Measurements from ENCODE around the gene HLA-DQB2.
"Not testable (repeated sequence)": the region's sequence is repeated elsewhere in the genome, so short reads cannot be mapped to it uniquely, and the experiment has no call there.

HLA-DQB2 gene

DNA sequence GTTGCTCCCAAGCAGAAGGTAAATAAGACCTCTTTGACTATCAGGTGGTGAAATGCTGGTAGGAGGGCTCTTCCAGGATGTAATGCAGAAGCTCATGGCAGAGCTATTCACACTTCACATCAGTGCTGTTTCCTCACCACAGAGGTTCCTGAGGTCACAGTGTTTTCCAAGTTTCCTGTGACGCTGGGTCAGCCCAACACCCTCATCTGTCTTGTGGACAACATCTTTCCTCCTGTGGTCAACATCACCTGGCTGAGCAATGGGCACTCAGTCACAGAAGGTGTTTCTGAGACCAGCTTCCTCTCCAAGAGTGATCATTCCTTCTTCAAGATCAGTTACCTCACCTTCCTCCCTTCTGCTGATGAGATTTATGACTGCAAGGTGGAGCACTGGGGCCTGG, 17.7 kb downstream of the HLA-DQB2 start:
- not testable (repeated sequence) for DNase-seq (ENCODE audit: low read depth in 2 of 2)

DNA sequence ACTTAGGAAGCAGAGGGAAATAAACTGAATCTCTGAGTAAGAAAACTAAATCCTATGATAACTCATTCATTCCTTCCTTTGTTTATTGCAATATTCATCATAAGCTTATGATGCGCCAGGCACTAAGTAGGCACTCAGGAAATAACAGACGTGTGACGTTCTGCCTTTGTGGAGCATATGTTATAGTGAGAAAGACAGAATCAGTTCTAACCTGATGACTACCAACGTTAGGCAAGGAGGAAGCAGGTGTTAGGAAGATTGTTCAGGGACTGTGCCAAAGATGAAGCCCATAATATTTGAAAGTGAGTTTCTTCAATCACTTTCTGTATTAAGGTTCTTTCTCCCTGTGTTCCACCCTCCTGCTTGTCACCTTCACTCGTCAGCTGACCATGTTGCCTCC, 18.6 kb downstream of the HLA-DQB2 start:
- DNase-seq (ENCODE audit: low read depth in 2 of 2): no peak

DNA sequence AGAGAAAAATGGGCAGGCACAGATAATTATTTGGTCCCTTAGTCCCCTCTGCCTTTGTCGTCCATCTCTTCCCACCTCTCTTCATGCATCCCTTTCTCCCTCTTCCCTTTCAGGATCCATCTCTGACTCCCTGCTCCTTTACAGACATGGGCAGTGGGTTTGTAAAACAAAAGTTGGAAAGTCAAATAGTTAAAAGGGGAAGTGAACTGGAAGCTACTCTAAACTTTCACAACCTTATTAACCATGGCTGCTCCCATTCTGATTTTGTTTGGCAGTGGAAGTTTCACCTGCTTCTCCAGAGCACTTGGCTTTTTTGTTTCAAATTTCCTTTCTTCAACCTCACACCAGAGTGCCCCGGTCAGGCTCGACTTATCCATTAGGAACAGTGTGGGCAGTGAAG, 21.0 kb downstream of the HLA-DQB2 start:
- no peak for DNase-seq (ENCODE audit: low read depth in 2 of 2)

DNA sequence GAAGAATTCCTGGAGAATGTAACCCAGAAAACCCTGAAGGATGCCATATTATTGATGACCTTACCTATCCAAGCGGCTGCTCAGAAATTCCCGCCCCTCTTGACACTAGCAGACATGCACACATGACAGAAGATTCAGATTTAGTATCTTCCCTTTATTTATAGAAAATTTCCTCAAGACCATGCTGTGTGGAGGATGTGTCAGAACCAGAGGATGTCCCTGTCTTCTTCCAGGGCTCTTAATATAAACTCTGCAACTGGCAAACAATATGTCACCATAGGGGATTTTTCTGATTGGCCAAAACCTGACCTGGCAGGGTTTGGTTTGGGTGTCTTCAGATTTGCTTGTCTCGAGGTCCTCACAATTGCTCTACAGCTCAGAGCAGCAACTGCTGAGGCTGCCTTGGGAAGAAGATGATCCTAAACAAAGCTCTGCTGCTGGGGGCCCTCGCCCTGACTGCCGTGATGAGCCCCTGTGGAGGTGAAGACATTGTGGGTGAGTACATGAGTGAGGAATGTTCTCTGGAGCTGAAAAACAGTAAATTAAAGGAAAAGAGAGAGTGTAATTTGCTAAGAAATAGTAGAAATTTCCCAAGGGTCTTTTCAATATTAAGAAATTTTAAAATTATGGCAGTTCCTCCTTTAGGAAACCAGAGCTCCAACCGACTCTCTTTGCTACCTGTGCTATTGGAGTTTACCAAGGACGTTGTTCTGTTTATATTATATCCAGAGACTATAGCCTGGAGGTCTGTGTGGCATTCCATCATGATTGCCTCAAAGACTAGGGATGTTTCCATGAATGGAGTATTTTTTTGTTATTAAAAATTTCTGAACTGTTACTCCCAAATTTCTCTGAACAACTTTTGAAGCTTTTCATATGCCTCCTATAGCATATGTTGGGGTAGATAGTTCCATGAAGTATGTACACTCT, 22.0 kb downstream of the HLA-DQB2 start, which contains the start of gene HLA-DQA2:
Gene HLA-DQA2, plus strand, starts transcription at position 361 of the 930 bp plus-strand sequence. Its CDS starts 53 bp downstream, at position 414.
- no peak for DNase-seq (ENCODE audit: low read depth in 2 of 2)

DNA sequence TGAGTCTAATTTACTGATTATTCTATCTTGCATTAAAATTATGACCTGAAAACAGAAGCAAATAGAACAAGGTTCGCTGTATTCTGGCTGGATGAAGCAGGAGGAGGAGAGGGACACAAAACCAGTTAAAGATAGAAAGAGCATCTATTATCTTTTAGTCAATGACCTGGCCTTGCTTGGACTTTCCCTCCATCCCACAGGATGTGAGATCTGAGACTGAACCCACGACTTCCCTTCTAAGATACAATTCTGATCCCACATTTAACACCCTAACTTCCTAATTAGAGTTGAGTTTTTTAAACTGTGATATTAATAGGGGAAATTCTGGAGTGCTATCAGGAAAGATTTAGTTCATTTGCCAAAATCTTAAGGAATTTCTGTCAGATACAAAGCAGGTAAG, 25.2 kb downstream of the HLA-DQB2 start:
- DNase-seq (ENCODE audit: low read depth in 2 of 2): no peak

DNA sequence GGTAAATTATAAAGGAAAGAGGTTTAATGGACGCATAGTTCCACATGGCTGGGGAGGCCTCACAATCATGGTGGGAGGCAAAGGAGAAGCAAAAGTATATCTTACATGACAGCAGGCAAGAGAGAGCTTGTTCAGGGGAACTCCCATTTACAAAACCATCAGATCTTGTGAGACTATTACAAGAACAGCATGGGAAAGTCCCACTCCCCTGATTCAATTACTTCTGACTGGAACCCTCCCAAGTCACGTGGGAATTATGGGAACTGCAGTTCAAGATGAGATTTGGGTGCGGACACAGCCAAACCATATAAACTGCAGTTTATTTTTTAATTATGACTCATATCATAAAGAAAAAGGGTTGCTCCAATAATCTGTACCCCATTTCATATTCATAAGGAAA, 44.5 kb downstream of the HLA-DQB2 start:
- DNase-seq (ENCODE audit: low read depth in 2 of 2): no peak

DNA sequence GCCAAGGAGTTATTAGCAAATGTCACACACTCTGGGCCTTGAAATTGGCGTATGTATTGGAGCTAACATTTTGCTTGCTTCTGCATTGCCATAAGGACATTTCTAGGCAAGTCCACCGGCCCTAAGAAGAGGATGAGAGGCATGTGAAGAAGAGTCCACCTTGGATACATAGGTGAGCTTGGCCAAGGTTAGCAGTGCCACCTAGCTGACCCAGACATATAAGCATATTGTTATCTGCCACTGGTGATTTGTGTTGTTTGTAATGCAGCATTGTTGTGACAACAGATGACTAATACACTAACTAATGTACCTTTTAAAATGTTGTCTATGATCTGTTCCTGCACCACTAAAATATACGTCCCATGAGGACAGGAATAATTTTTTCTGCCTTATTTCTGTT, 46.9 kb downstream of the HLA-DQB2 start:
- DNase-seq (ENCODE audit: low read depth in 2 of 2): no peak

- no peak for DNase-seq (ENCODE audit: low read depth in 2 of 2)
These were observed 50.1 kb downstream of the HLA-DQB2 start for GRCh38 chr6:32713241-32713640.

DNA sequence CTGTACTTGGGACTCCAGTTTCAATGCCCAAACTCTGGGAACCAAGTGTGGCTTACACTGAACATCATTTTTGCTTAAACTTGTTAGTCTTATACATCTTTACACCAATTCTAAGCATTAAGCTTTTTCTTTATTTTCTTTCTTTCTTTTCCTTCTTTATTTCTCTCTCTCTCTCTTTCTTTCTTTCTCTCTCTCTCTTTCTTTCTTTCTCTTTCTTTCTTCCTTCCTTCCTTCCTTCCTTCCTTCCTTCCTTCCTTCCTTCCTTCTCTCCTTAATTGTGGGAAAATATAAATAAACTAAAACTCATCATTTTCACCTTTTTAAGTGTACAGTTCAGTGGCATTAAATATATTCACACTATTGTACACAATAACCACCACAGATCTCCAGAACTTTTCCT, 53.7 kb downstream of the HLA-DQB2 start:
- DNase-seq (ENCODE audit: low read depth in 2 of 2): no peak
